ENCODE results near the gene SLC44A4.
A peak's percentile ranks its signal among the peaks of the same experiment; 100 is the strongest.
"Not testable (repeated sequence)": the region's sequence is repeated elsewhere in the genome, so short reads cannot be mapped to it uniquely, and the experiment has no call there.

Gene SLC44A4

GRCh38 chr6:31859923-31860322 is 18.9 kb downstream of the SLC44A4 start:
- no peak for DNase-seq (ENCODE audit: low read depth)

- DNase-seq (ENCODE audit: low read depth): no peak
These were observed 20.1 kb downstream of the SLC44A4 start for GRCh38 chr6:31858707-31859106.

GRCh38 chr6:31857774-31858173 is 21.0 kb downstream of the SLC44A4 start:
- DNase-seq (ENCODE audit: low read depth): not testable (repeated sequence)

- not testable (repeated sequence) for DNase-seq (ENCODE audit: low read depth)
These were observed 26.6 kb downstream of the SLC44A4 start for GRCh38 chr6:31851980-31852718.

- DNase-seq (ENCODE audit: low read depth): no peak
These were observed 27.3 kb downstream of the SLC44A4 start for GRCh38 chr6:31851485-31851832.

- no peak for DNase-seq (ENCODE audit: low read depth)
These were observed 27.9 kb downstream of the SLC44A4 start for GRCh38 chr6:31850765-31851484.

GRCh38 chr6:31847276-31847978 is 31.4 kb downstream of the SLC44A4 start:
- DNase-seq (ENCODE audit: low read depth): no peak

GRCh38 chr6:31844507-31844906 is 34.3 kb downstream of the SLC44A4 start:
- DNase-seq (ENCODE audit: low read depth): no peak

GRCh38 chr6:31842053-31842452 is 36.7 kb downstream of the SLC44A4 start:
- no peak for DNase-seq (ENCODE audit: low read depth)

- not testable (repeated sequence) for DNase-seq (ENCODE audit: low read depth)
These were observed 39.0 kb downstream of the SLC44A4 start for GRCh38 chr6:31839779-31840126.

- no peak for DNase-seq (ENCODE audit: low read depth)
These were observed 39.8 kb downstream of the SLC44A4 start for GRCh38 chr6:31838968-31839367.

GRCh38 chr6:31838114-31838553 is 40.7 kb downstream of the SLC44A4 start:
- not testable (repeated sequence) for DNase-seq (ENCODE audit: low read depth)

- no peak for DNase-seq (ENCODE audit: low read depth)
These were observed 41.3 kb downstream of the SLC44A4 start for GRCh38 chr6:31837369-31838113.

GRCh38 chr6:31836474-31837368 is 42.1 kb downstream of the SLC44A4 start:
- no peak for DNase-seq (ENCODE audit: low read depth)

- DNase-seq (ENCODE audit: low read depth): no peak
These were observed 42.7 kb downstream of the SLC44A4 start for GRCh38 chr6:31836047-31836473.

GRCh38 chr6:31834367-31835250 is 44.2 kb downstream of the SLC44A4 start:
- DNase-seq (ENCODE audit: low read depth): peak; percentile 73

GRCh38 chr6:31831350-31832215 is 47.2 kb downstream of the SLC44A4 start:
- DNase-seq (ENCODE audit: low read depth): no peak

GRCh38 chr6:31830886-31831335 is 47.9 kb downstream of the SLC44A4 start:
- DNase-seq (ENCODE audit: low read depth): no peak

All from stimulated activated CD8-positive, alpha-beta memory T cell treated with anti-CD3 and anti-CD28 coated beads, Interleukin-12 subunit alpha, Interleukin-12 subunit beta, amount 100 ng/mL, for 1 hour (primary cell).